ENCODE data around the gene LBHD1. TPM values are rescaled to one million over a fixed set of nuclear protein-coding genes. Genes with fewer than 3 reads are reported as not detected.

LBHD1 gene
- 4.0 and 6.1 TPM in 2 replicates for total RNA-seq

GRCh38 chr11:62671608-62672389 is at the start of gene LBHD1, which contains the start of gene UQCC3:
LBHD1 (minus strand) TSS chr11:62672267; CDS start chr11:62670031, 2,236 bp downstream.
UQCC3 (plus strand) TSS chr11:62671673; CDS start chr11:62671746, 73 bp downstream.

GRCh38 chr11:62707277-62707861 is 35.3 kb upstream of the LBHD1 start, which contains the start of the genes BSCL2 and GNG3:
BSCL2 (minus strand) TSS chr11:62707424; CDS start chr11:62707195, 229 bp downstream.
GNG3 (plus strand) TSS chr11:62707676; CDS start chr11:62708296, 620 bp downstream.

GRCh38 chr11:62689421-62690183 is 17.5 kb upstream of the LBHD1 start, which contains the start of gene LRRN4CL:
LRRN4CL (minus strand) TSS chr11:62689530; CDS start chr11:62688508, 1,022 bp downstream.

GRCh38 chr11:62678770-62679696 is 7.0 kb upstream of the LBHD1 start, which contains the start of gene UBXN1:
UBXN1 (minus strand) TSS chr11:62679073; CDS start chr11:62678923, 150 bp downstream.

DNA sequence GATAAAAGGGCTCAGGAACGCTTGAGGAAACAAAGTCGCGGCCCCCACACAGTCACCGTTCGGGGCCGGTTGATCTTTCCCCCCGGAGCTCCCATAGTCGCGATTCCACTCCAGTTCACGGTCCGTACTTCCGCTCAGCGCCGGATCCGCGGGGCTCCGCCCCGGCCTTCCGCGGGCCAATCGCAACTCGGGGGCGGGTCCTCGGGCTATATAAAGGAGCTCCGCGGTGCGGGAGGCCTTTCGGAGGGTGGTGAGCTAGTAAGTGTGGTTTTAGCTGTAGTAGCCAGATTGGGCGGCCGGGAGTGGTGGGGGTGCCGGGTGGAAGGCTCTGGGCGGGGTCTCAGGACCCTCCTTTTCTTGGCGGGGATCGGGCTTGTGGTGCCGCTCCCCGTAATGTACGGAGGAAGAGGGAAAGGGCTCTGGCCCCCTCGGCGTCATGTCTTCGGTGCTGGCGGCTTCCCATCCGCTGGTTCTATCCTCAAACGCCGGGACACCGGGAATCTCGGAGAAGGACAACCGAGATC is 6.9 kb downstream of the LBHD1 start, which contains the start of the genes C11orf98 and CSKMT:
Gene C11orf98, minus strand, starts transcription at position 136 of the 524 bp plus-strand sequence. Its CDS starts 41 bp downstream, at position 95.
Gene CSKMT, plus strand, starts transcription at position 238 of the 524 bp plus-strand sequence. CDS start 568 bp downstream, outside the sequence.

GRCh38 chr11:62645946-62646824 is 25.9 kb downstream of the LBHD1 start, which contains the start of gene GANAB:
GANAB (minus strand) TSS chr11:62646613; CDS start chr11:62646599, 14 bp downstream.

DNA sequence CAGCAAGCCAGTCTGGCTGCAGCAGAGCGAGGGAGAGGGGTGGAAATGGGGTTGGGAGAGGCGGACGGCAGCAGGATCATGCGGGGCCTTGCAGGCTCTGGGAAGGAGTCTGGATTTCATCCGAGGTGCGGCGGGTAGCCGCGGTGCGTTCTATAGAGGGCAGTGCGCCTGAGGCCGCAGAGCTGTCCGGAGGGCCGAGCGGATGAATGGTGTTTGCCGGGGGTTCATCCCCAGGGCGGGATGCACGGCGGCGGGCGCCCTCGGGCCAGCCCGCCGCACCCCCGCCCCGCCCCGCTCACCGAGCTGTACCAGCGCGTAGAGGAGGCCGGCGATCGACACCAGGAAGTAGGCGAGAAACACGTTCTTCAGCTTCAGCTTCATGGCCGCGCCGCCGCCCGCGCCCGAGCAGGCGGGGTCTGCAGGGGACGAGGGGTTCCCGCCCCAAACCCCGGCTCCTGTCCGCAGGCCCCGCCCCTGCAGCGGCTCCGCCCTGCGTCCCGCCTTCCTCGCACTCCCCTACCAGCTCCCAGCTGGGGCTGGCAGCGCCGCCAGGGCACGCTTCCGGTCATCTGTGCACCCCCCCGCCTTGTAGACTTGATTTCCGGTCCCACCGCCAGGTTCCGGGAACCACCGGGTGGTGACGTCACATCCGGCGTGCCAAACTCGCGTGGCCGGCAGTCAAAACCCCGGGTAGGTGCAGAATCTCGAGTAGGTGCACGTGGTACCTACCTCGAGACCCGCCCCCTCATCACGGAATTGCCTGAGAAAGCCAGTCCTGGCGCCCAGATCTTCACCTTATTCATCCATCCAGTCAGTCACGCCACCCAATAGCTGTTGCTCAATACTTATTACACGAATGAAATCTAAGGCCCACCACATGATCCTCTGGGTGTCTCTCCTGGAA is 50.2 kb downstream of the LBHD1 start, which contains the start of gene B3GAT3:
Gene B3GAT3, minus strand, starts transcription at position 420 of the 904 bp plus-strand sequence. Its CDS starts 39 bp downstream, at position 381.

Small RNA genes within 50 kb of the gene (small RNA-seq; reads per million reads assigned to genes)
- gene SNORA57 = not detected

Other genes with a start within 250 kb of the LBHD1 start
- 983 and 1,139 TPM in 2 replicates for gene AHNAK, start 125.5 kb downstream of the LBHD1 start, total RNA-seq
- gene EEF1G, start 98.4 kb downstream of the LBHD1 start, total RNA-seq = 1,360 and 1,368 TPM in 2 replicates
- 6.8 TPM in 2 replicates for gene TUT1, start 80.7 kb downstream of the LBHD1 start, total RNA-seq
- 95.1 and 110 TPM in 2 replicates for gene MTA2, start 70.4 kb downstream of the LBHD1 start, total RNA-seq
- 30.4 and 34.6 TPM in 2 replicates for gene EML3, start 59.5 kb downstream of the LBHD1 start, total RNA-seq
- 9.3 and 10.6 TPM in 2 replicates for gene ROM1, start 59.0 kb downstream of the LBHD1 start, total RNA-seq
- 12.3 and 14.1 TPM in 2 replicates for gene B3GAT3, start 50.3 kb downstream of the LBHD1 start, total RNA-seq
- gene GANAB, start 25.7 kb downstream of the LBHD1 start, total RNA-seq = 251 and 282 TPM in 2 replicates
- gene INTS5, start 19.0 kb downstream of the LBHD1 start, total RNA-seq = 19.9 and 20.5 TPM in 2 replicates
- gene C11orf98, start 7.1 kb downstream of the LBHD1 start, total RNA-seq = 26.1 TPM in 2 replicates
- gene CSKMT, start 7.0 kb downstream of the LBHD1 start, total RNA-seq = 5.7 and 8.2 TPM in 2 replicates
- 4.2 and 4.8 TPM in 2 replicates for gene UQCC3, start 594 bp downstream of the LBHD1 start, total RNA-seq
- gene UBXN1, start 6.8 kb upstream of the LBHD1 start, total RNA-seq = 102 and 103 TPM in 2 replicates
- gene LRRN4CL, start 17.3 kb upstream of the LBHD1 start, total RNA-seq = 20.1 and 20.6 TPM in 2 replicates
- 52.7 and 54.8 TPM in 2 replicates for gene BSCL2, start 35.2 kb upstream of the LBHD1 start, total RNA-seq
- gene GNG3, start 35.4 kb upstream of the LBHD1 start, total RNA-seq = not detected in 2 replicates
- 14.2 and 15.3 TPM in 2 replicates for gene HNRNPUL2, start 55.2 kb upstream of the LBHD1 start, total RNA-seq
- gene TTC9C, start 56.2 kb upstream of the LBHD1 start, total RNA-seq = 34.2 and 37.4 TPM in 2 replicates
- gene ZBTB3, start 81.9 kb upstream of the LBHD1 start, total RNA-seq = 12.7 and 13.5 TPM in 2 replicates
- gene POLR2G, start 89.3 kb upstream of the LBHD1 start, total RNA-seq = 62.4 and 64.4 TPM in 2 replicates
- gene TAF6L, start 99.1 kb upstream of the LBHD1 start, total RNA-seq = 10.8 and 13.7 TPM in 2 replicates
- 33.9 and 41.3 TPM in 2 replicates for gene TMEM179B, start 115.1 kb upstream of the LBHD1 start, total RNA-seq
- gene TMEM223, start 119.7 kb upstream of the LBHD1 start, total RNA-seq = 9.4 and 10.1 TPM in 2 replicates
- 35.2 and 35.7 TPM in 2 replicates for gene NXF1, start 133.2 kb upstream of the LBHD1 start, total RNA-seq
- gene STX5, start 159.8 kb upstream of the LBHD1 start, total RNA-seq = 35.0 and 37.1 TPM in 2 replicates
- gene TEX54, start 160.6 kb upstream of the LBHD1 start, total RNA-seq = not detected in 2 replicates
- 23.8 and 26.1 TPM in 2 replicates for gene WDR74, start 167.3 kb upstream of the LBHD1 start, total RNA-seq
- 198 and 208 TPM in 2 replicates for gene SLC3A2, start 208.6 kb upstream of the LBHD1 start, total RNA-seq
- gene CHRM1, start 249.1 kb upstream of the LBHD1 start, total RNA-seq = not detected in 2 replicates